HEK293 (cell line): ENCODE results near the gene SEMA4F.
A peak's percentile ranks its signal among the peaks of the same experiment; 100 is the strongest.

ENCODE experiments used
- CTCF ChIA-PET: fragments of 350-600 bp; formaldehyde crosslinking; extraction: SDS; loops from one replicate; lab custom pipeline; 2021; ENCODE audit warnings: antibody characterized with exemption; lab: Yijun Ruan, JAX
- POLR2A ChIA-PET: fragments of 300-600 bp; formaldehyde crosslinking; extraction: SDS; loops from one replicate; lab custom pipeline; 2020; ENCODE audit warnings: antibody characterized with exemption, inconsistent platforms; lab: Yijun Ruan, JAX
- H3K27ac ChIP-seq: fragments of 200-500 bp; sonication (Bioruptor generic); 2 replicates; pipeline ENCODE4 v1.5.1; 2014; ENCODE audit warnings: low read depth, low read length, control low read depth, inconsistent platforms; ENCODE audit errors: extremely low read depth
- H3K36me3 ChIP-seq, 2 experiments: fragments of 200-500 bp in 1 of 2; sonication (Bioruptor generic) in 1 of 2; 1 replicate in 1 of 2; 2 replicates in 1 of 2; pipeline ENCODE4 v1.5.1; 2014 to 2017; ENCODE audit warnings: inconsistent platforms in 2 of 2, low read length in 2 of 2; ENCODE audit not compliant: control insufficient read depth in 2 of 2, insufficient read depth in 1 of 2
- H3K4me1 ChIP-seq: fragments of 200-500 bp; sonication (Bioruptor generic); 2 replicates; pipeline ENCODE4 v1.5.1; 2014; ENCODE audit warnings: mild to moderate bottlenecking, low read length, inconsistent platforms; ENCODE audit not compliant: control insufficient read depth, insufficient read depth
- H3K4me3 ChIP-seq: 2 replicates; pipeline ENCODE4 v1.5.1; 2011; ENCODE audit warnings: low read depth, mild to moderate bottlenecking, control low read depth, low read length, moderate library complexity
- H3K9me3 ChIP-seq: fragments of 200-500 bp; sonication (Bioruptor generic); 2 replicates; pipeline ENCODE4 v1.5.1; 2014; ENCODE audit warnings: low read depth, low read length, inconsistent platforms; ENCODE audit not compliant: control insufficient read depth, insufficient read depth
- KLF10 ChIP-seq: fragments of 450-650 bp; IDR thresholded peaks from 2 replicates; pipeline ENCODE4 v1.5.1; 2018; ENCODE audit warnings: missing biosample characterization, mild to moderate bottlenecking, missing genetic modification characterization
- WT1 ChIP-seq: fragments of 450-650 bp; formaldehyde crosslinking; IDR thresholded peaks from 2 replicates; pipeline ENCODE4 v1.5.1; 2016; ENCODE audit warnings: missing biosample characterization, missing genetic modification characterization
- ZBTB21 ChIP-seq: fragments of 450-650 bp; formaldehyde crosslinking; IDR thresholded peaks from 2 replicates; pipeline ENCODE4 v1.5.1; 2017; ENCODE audit warnings: missing biosample characterization, missing genetic modification characterization
- ZFP41 ChIP-seq: fragments of 450-650 bp; formaldehyde crosslinking; IDR thresholded peaks from 2 replicates; pipeline ENCODE4 v1.5.1; 2016; ENCODE audit warnings: missing biosample characterization, missing genetic modification characterization, borderline replicate concordance
- TF ChIP-seq, protein P1 (sequence below): IDR thresholded peaks from 2 replicates; pipeline ENCODE4 v1.6.1; 2011; ENCODE audit warnings: mild to moderate bottlenecking, low read depth, low read length, borderline replicate concordance
- TF ChIP-seq, protein P2 (sequence below): fragments of 450-650 bp; formaldehyde crosslinking; IDR thresholded peaks from 2 replicates; pipeline ENCODE4 v1.5.1; 2016; ENCODE audit warnings: missing biosample characterization, missing genetic modification characterization
- TF ChIP-seq, protein P3 (sequence below): fragments of 450-650 bp; formaldehyde crosslinking; IDR thresholded peaks from 2 replicates; pipeline ENCODE4 v1.5.1; 2016; ENCODE audit warnings: missing biosample characterization, missing genetic modification characterization, low read depth
- TF ChIP-seq, protein P4 (sequence below): fragments of 450-650 bp; formaldehyde crosslinking; IDR thresholded peaks from 2 replicates; pipeline ENCODE4 v1.5.1; 2016; ENCODE audit warnings: missing biosample characterization, missing genetic modification characterization
- TF ChIP-seq, protein P5 (sequence below): fragments of 450-650 bp; formaldehyde crosslinking; IDR thresholded peaks from 2 replicates; pipeline ENCODE4 v1.5.1; 2016; ENCODE audit warnings: missing biosample characterization, missing genetic modification characterization
- TF ChIP-seq, protein P6 (sequence below): fragments of 450-650 bp; formaldehyde crosslinking; IDR thresholded peaks from 2 replicates; pipeline ENCODE4 v1.5.1; 2016; ENCODE audit warnings: missing biosample characterization, missing genetic modification characterization, borderline replicate concordance

Gene SEMA4F

DNA sequence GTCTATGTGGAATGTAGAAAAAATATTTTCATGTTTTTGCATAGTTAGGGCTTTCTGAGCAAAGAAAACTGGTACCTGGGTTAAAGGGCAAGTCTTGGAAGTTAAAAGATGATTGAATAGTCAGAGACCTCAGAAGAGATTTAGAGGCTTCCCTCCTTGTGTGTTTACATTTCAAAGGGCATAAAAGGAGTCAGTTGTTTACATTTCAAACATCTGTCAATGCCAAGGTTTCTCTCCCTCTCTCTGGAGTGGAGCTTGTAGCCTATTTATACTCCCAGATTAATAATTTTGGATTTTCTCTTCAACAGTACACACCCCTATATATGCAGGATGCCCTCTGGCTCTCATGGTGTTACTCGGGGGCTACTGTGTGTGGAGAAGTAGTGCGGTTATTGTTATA is 14.5 kb upstream of the SEMA4F start:
- Histone ChIP-seq H3K36me3 (no peaks in the 10 kb centered on the region), H3K4me1 (no peaks in the 10 kb centered on the region), H3K4me3 (no peak overlapping the region), H3K9me3 (no peaks in the 10 kb centered on the region), H3K27ac (no peak overlapping the region)
- TF ChIP-seq ZBTB21 (tag by site-specific recombination) (no peak), WT1 (tag by site-specific recombination) (peak; percentile 27; the same call in 1 of the 2 replicates)
- TF ChIP-seq, protein P1, sequence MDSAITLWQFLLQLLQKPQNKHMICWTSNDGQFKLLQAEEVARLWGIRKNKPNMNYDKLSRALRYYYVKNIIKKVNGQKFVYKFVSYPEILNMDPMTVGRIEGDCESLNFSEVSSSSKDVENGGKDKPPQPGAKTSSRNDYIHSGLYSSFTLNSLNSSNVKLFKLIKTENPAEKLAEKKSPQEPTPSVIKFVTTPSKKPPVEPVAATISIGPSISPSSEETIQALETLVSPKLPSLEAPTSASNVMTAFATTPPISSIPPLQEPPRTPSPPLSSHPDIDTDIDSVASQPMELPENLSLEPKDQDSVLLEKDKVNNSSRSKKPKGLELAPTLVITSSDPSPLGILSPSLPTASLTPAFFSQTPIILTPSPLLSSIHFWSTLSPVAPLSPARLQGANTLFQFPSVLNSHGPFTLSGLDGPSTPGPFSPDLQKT, result no peak
- ChIA-PET POLR2A (interaction anchor here (1.7 kb wide), 1 partner anchor 14 kb away, joined by 8 read pairs; the partner anchor contains the start of gene SEMA4F), CTCF (no interaction called here)

DNA sequence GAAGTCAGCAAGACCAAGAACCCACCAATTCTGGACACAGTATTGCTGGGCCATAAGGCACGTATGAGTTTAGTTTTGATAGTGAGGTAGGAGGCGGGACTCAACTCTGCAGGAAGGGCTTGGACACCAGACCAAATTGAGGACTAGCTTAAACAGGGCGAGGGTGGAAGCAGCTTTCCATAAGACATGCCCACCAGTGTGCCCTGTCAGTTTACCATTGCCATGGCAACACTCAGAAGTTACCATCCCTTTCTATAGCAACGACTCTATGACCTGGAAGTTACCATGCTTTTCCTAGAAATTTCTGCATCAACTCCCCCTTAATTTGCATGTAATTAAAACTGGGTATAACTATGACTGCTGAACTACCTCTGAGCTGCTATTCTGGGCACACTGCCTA is 8.7 kb upstream of the SEMA4F start:
- no peaks in the 10 kb centered on the region for H3K36me3 ChIP-seq
- TF ChIP-seq, protein P2, sequence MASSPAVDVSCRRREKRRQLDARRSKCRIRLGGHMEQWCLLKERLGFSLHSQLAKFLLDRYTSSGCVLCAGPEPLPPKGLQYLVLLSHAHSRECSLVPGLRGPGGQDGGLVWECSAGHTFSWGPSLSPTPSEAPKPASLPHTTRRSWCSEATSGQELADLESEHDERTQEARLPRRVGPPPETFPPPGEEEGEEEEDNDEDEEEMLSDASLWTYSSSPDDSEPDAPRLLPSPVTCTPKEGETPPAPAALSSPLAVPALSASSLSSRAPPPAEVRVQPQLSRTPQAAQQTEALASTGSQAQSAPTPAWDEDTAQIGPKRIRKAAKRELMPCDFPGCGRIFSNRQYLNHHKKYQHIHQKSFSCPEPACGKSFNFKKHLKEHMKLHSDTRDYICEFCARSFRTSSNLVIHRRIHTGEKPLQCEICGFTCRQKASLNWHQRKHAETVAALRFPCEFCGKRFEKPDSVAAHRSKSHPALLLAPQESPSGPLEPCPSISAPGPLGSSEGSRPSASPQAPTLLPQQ (tag by site-specific recombination), result no peak
- TF ChIP-seq, protein P3, sequence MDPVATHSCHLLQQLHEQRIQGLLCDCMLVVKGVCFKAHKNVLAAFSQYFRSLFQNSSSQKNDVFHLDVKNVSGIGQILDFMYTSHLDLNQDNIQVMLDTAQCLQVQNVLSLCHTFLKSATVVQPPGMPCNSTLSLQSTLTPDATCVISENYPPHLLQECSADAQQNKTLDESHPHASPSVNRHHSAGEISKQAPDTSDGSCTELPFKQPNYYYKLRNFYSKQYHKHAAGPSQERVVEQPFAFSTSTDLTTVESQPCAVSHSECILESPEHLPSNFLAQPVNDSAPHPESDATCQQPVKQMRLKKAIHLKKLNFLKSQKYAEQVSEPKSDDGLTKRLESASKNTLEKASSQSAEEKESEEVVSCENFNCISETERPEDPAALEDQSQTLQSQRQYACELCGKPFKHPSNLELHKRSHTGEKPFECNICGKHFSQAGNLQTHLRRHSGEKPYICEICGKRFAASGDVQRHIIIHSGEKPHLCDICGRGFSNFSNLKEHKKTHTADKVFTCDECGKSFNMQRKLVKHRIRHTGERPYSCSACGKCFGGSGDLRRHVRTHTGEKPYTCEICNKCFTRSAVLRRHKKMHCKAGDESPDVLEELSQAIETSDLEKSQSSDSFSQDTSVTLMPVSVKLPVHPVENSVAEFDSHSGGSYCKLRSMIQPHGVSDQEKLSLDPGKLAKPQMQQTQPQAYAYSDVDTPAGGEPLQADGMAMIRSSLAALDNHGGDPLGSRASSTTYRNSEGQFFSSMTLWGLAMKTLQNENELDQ (tag by site-specific recombination), result no peak
- TF ChIP-seq, protein P4, sequence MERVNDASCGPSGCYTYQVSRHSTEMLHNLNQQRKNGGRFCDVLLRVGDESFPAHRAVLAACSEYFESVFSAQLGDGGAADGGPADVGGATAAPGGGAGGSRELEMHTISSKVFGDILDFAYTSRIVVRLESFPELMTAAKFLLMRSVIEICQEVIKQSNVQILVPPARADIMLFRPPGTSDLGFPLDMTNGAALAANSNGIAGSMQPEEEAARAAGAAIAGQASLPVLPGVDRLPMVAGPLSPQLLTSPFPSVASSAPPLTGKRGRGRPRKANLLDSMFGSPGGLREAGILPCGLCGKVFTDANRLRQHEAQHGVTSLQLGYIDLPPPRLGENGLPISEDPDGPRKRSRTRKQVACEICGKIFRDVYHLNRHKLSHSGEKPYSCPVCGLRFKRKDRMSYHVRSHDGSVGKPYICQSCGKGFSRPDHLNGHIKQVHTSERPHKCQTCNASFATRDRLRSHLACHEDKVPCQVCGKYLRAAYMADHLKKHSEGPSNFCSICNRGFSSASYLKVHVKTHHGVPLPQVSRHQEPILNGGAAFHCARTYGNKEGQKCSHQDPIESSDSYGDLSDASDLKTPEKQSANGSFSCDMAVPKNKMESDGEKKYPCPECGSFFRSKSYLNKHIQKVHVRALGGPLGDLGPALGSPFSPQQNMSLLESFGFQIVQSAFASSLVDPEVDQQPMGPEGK (tag by site-specific recombination), result no peak
- no peak for TF ChIP-seq ZFP41 (tag by site-specific recombination)
- TF ChIP-seq, protein P5, sequence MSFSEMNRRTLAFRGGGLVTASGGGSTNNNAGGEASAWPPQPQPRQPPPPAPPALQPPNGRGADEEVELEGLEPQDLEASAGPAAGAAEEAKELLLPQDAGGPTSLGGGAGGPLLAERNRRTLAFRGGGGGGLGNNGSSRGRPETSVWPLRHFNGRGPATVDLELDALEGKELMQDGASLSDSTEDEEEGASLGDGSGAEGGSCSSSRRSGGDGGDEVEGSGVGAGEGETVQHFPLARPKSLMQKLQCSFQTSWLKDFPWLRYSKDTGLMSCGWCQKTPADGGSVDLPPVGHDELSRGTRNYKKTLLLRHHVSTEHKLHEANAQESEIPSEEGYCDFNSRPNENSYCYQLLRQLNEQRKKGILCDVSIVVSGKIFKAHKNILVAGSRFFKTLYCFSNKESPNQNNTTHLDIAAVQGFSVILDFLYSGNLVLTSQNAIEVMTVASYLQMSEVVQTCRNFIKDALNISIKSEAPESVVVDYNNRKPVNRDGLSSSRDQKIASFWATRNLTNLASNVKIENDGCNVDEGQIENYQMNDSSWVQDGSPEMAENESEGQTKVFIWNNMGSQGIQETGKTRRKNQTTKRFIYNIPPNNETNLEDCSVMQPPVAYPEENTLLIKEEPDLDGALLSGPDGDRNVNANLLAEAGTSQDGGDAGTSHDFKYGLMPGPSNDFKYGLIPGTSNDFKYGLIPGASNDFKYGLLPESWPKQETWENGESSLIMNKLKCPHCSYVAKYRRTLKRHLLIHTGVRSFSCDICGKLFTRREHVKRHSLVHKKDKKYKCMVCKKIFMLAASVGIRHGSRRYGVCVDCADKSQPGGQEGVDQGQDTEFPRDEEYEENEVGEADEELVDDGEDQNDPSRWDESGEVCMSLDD (tag by site-specific recombination), result no peak
- TF ChIP-seq, protein P6, sequence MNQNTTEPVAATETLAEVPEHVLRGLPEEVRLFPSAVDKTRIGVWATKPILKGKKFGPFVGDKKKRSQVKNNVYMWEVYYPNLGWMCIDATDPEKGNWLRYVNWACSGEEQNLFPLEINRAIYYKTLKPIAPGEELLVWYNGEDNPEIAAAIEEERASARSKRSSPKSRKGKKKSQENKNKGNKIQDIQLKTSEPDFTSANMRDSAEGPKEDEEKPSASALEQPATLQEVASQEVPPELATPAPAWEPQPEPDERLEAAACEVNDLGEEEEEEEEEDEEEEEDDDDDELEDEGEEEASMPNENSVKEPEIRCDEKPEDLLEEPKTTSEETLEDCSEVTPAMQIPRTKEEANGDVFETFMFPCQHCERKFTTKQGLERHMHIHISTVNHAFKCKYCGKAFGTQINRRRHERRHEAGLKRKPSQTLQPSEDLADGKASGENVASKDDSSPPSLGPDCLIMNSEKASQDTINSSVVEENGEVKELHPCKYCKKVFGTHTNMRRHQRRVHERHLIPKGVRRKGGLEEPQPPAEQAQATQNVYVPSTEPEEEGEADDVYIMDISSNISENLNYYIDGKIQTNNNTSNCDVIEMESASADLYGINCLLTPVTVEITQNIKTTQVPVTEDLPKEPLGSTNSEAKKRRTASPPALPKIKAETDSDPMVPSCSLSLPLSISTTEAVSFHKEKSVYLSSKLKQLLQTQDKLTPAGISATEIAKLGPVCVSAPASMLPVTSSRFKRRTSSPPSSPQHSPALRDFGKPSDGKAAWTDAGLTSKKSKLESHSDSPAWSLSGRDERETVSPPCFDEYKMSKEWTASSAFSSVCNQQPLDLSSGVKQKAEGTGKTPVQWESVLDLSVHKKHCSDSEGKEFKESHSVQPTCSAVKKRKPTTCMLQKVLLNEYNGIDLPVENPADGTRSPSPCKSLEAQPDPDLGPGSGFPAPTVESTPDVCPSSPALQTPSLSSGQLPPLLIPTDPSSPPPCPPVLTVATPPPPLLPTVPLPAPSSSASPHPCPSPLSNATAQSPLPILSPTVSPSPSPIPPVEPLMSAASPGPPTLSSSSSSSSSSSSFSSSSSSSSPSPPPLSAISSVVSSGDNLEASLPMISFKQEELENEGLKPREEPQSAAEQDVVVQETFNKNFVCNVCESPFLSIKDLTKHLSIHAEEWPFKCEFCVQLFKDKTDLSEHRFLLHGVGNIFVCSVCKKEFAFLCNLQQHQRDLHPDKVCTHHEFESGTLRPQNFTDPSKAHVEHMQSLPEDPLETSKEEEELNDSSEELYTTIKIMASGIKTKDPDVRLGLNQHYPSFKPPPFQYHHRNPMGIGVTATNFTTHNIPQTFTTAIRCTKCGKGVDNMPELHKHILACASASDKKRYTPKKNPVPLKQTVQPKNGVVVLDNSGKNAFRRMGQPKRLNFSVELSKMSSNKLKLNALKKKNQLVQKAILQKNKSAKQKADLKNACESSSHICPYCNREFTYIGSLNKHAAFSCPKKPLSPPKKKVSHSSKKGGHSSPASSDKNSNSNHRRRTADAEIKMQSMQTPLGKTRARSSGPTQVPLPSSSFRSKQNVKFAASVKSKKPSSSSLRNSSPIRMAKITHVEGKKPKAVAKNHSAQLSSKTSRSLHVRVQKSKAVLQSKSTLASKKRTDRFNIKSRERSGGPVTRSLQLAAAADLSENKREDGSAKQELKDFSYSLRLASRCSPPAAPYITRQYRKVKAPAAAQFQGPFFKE (tag by site-specific recombination), result no peak
- TF ChIP-seq KLF10 (tag by site-specific recombination), result no peak
- TF ChIP-seq, all 188 proteins: peak for 0
- CTCF ChIA-PET, result interaction anchor here (0.6 to 1.1 kb wide), 3 partner anchors 44 to 170 kb away, joined by 3 read pairs; no protein-coding TSS in a partner anchor
- no peak overlapping the region for H3K4me3 ChIP-seq
- no peaks in the 10 kb centered on the region for H3K4me1 ChIP-seq
- H3K9me3 ChIP-seq, result no peaks in the 10 kb centered on the region
- no peak overlapping the region for H3K27ac ChIP-seq
- POLR2A ChIA-PET, result interaction anchor here (1.7 kb wide), 1 partner anchor 8 kb away, joined by 11 read pairs; the partner anchor contains the start of gene SEMA4F
